Measurements from ENCODE around the gene FSCN2. TPM values are rescaled to one million over a fixed set of nuclear protein-coding genes. Genes with fewer than 3 reads are reported as not detected.

FSCN2 gene
- total and polyA plus RNA-seq, 2 donors (not counting 1 experiment from before 2014, with no cell fraction given): 0.35 to 2.0 TPM

DNA sequence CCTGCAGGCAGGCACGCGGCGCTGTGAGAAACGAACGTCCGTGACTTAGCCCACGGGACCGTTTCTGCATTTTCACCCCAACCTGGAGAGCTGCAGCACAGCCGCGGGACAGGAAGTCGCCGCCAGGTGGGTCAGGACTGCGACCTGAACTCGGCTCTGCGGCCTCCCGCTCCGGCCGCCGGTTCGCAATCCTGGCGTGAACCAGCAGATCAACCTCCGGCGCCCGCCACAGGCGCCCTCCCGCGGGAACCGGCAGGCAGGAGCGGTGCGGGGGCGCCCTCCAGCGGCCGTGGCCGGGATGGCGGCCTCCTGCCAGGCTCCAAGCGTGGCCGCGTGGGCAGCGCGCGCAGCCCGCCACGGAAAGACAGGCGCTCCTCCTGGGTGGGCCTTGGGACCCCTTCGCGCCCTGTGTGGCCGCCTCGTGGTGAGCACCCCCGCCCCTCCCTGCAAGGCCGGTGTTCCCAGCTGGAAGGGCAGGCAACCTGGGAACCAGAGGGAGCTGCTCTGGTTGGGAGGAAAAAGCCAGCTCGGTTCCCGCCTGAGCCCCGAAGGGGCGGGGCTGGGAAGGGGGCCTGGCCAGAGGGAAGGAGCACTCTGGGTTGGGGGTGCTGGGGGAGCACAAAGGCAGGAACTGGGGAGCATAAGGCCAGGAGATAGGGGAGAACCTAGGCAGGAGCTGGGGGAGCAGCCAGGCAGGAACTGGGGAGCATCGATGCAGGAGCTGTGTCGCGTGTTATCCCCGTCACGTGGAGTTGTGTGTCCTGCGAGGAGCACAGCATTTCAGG lies 43.8 kb upstream of the FSCN2 start:
- no peaks in the 10 kb centered on the region for H4K20me1 ChIP-seq (ENCODE audit: control insufficient read depth, extremely low read depth, insufficient read depth, low read length)
- TF ChIP-seq, protein P1, sequence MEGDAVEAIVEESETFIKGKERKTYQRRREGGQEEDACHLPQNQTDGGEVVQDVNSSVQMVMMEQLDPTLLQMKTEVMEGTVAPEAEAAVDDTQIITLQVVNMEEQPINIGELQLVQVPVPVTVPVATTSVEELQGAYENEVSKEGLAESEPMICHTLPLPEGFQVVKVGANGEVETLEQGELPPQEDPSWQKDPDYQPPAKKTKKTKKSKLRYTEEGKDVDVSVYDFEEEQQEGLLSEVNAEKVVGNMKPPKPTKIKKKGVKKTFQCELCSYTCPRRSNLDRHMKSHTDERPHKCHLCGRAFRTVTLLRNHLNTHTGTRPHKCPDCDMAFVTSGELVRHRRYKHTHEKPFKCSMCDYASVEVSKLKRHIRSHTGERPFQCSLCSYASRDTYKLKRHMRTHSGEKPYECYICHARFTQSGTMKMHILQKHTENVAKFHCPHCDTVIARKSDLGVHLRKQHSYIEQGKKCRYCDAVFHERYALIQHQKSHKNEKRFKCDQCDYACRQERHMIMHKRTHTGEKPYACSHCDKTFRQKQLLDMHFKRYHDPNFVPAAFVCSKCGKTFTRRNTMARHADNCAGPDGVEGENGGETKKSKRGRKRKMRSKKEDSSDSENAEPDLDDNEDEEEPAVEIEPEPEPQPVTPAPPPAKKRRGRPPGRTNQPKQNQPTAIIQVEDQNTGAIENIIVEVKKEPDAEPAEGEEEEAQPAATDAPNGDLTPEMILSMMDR (conservative IDR thresholded peaks at IDR 0.05 in 1 of 2, IDR thresholded peaks at IDR 0.05 in 1 of 2; ENCODE audit: low read depth in 1 of 2, low read length in 2 of 2): peak; percentile 41 to 75
- TF ChIP-seq EZH2 (IDR thresholded peaks at IDR 0.05; ENCODE audit: low read length, missing control alignments): no peak

GRCh38 chr17:81486199-81486810 lies 41.9 kb upstream of the FSCN2 start:
- TF ChIP-seq, protein P1 (conservative IDR thresholded peaks at IDR 0.05 in 1 of 2, IDR thresholded peaks at IDR 0.05 in 1 of 2; ENCODE audit: low read depth in 1 of 2, low read length in 2 of 2): no peak
- no peak for TF ChIP-seq EZH2 (IDR thresholded peaks at IDR 0.05; ENCODE audit: low read length, missing control alignments)
- Histone ChIP-seq H3K27me3 (ENCODE audit: control insufficient read depth, insufficient read depth, low read length) (no peaks in the 10 kb centered on the region), H3K4me2 (ENCODE audit: extremely low read depth, insufficient read depth, low read length) (no peak overlapping the region), H2AFZ (ENCODE audit: low read length) (no peak overlapping the region), H3K36me3 (ENCODE audit: control insufficient read depth, insufficient read depth, low read length) (no peaks in the 10 kb centered on the region), H3K9ac (ENCODE audit: insufficient read depth, low read length) (no peak overlapping the region), H4K20me1 (ENCODE audit: control insufficient read depth, extremely low read depth, insufficient read depth, low read length) (no peaks in the 10 kb centered on the region), H3K9me3 (ENCODE audit: control insufficient read depth, insufficient read depth, low read depth, low read length) (no peaks in the 10 kb centered on the region), H3K4me3 (replicated peaks in 1 of 4; ENCODE audit: control extremely low read depth in 1 of 4, insufficient read depth in 1 of 4, low read depth in 3 of 4, low read length in 4 of 4) (no peak overlapping the region), H3K27ac (ENCODE audit: insufficient read depth, low read length) (no peak overlapping the region), H3K4me1 (ENCODE audit: control insufficient read depth, extremely low read depth, insufficient read depth, low read length) (peaks cover 3% of the 10 kb centered on the region), H3K79me2 (ENCODE audit: control insufficient read depth, insufficient read depth, low read length) (no peaks in the 10 kb centered on the region)
- DNase-seq (ENCODE audit: low read depth in 2 of 2): no peak

More for the DNA sequence above, 43.8 kb upstream of the FSCN2 start:
- Histone ChIP-seq H3K36me3 (ENCODE audit: control insufficient read depth, insufficient read depth, low read length) (no peaks in the 10 kb centered on the region), H3K79me2 (ENCODE audit: control insufficient read depth, insufficient read depth, low read length) (no peaks in the 10 kb centered on the region), H3K9me3 (ENCODE audit: control insufficient read depth, insufficient read depth, low read depth, low read length) (no peaks in the 10 kb centered on the region), H3K4me1 (ENCODE audit: control insufficient read depth, extremely low read depth, insufficient read depth, low read length) (peaks cover 3% of the 10 kb centered on the region), H3K4me3 (replicated peaks in 1 of 4; ENCODE audit: control extremely low read depth in 1 of 4, insufficient read depth in 1 of 4, low read depth in 3 of 4, low read length in 4 of 4) (peak overlapping the region in 1 of 4 experiments; percentile 46), H2AFZ (ENCODE audit: low read length) (peak overlapping the region; percentile 64), H3K27ac (ENCODE audit: insufficient read depth, low read length) (no peak overlapping the region), H3K27me3 (ENCODE audit: control insufficient read depth, insufficient read depth, low read length) (no peaks in the 10 kb centered on the region), H3K9ac (ENCODE audit: insufficient read depth, low read length) (no peak overlapping the region), H3K4me2 (ENCODE audit: extremely low read depth, insufficient read depth, low read length) (no peak overlapping the region)
- peak; percentile 69 to 74 for DNase-seq (ENCODE audit: low read depth in 2 of 2)

GRCh38 chr17:81487089-81487486 lies 41.1 kb upstream of the FSCN2 start:
- no peaks in the 10 kb centered on the region for H3K79me2 ChIP-seq (ENCODE audit: control insufficient read depth, insufficient read depth, low read length)
- no peak overlapping the region for H3K4me3 ChIP-seq (replicated peaks in 1 of 4; ENCODE audit: control extremely low read depth in 1 of 4, insufficient read depth in 1 of 4, low read depth in 3 of 4, low read length in 4 of 4)
- no peak overlapping the region for H3K4me2 ChIP-seq (ENCODE audit: extremely low read depth, insufficient read depth, low read length)
- no peaks in the 10 kb centered on the region for H3K36me3 ChIP-seq (ENCODE audit: control insufficient read depth, insufficient read depth, low read length)
- H4K20me1 ChIP-seq (ENCODE audit: control insufficient read depth, extremely low read depth, insufficient read depth, low read length): no peaks in the 10 kb centered on the region
- peaks cover 3% of the 10 kb centered on the region for H3K4me1 ChIP-seq (ENCODE audit: control insufficient read depth, extremely low read depth, insufficient read depth, low read length)
- no peak overlapping the region for H2AFZ ChIP-seq (ENCODE audit: low read length)
- H3K27ac ChIP-seq (ENCODE audit: insufficient read depth, low read length): no peak overlapping the region
- TF ChIP-seq, protein P1 (conservative IDR thresholded peaks at IDR 0.05 in 1 of 2, IDR thresholded peaks at IDR 0.05 in 1 of 2; ENCODE audit: low read depth in 1 of 2, low read length in 2 of 2): no peak
- TF ChIP-seq EZH2 (IDR thresholded peaks at IDR 0.05; ENCODE audit: low read length, missing control alignments): no peak
- no peaks in the 10 kb centered on the region for H3K9me3 ChIP-seq (ENCODE audit: control insufficient read depth, insufficient read depth, low read depth, low read length)
- peaks cover 4% of the 10 kb centered on the region for H3K27me3 ChIP-seq (ENCODE audit: control insufficient read depth, insufficient read depth, low read length)
- H3K9ac ChIP-seq (ENCODE audit: insufficient read depth, low read length): no peak overlapping the region
- DNase-seq (ENCODE audit: low read depth in 2 of 2): no peak

Data from fibroblast of lung (primary cell).